Upper lobe of left lung (tissue), 4 donors: Measurements from ENCODE around the gene IL23R.

Experiments
- CTCF ChIP-seq, 6 experiments: fragments of 450-650 bp in 4 of 6; fragments of 200-600 bp in 2 of 6; sonication (generic) in 2 of 6; IDR thresholded peaks; one replicate each; pipeline ENCODE4 v1.5.1; 2016 to 2019; ENCODE audit warnings: antibody characterized with exemption in 6 of 6
- EP300 ChIP-seq, 4 donors: sonication (generic); formaldehyde crosslinking; IDR thresholded peaks; one replicate each; pipeline ENCODE4 v1.5.1; 2017; ENCODE audit warnings: antibody characterized with exemption in 4 of 4, control low read depth in 2 of 4
- POLR2A ChIP-seq, 4 donors: fragments of 450-650 bp; IDR thresholded peaks; one replicate each; pipeline ENCODE4 v1.5.1; 2016 to 2017; ENCODE audit warnings: antibody characterized with exemption in 4 of 4, mild to moderate bottlenecking in 2 of 4
- POLR2AphosphoS5 ChIP-seq, 2 donors: sonication (generic); formaldehyde crosslinking; IDR thresholded peaks; one replicate each; pipeline ENCODE4 v1.5.1; 2017; ENCODE audit warnings: antibody characterized with exemption in 2 of 2

GRCh38 chr1:67171978-67172377 is 5.7 kb downstream of the IL23R start:
- no peak for TF ChIP-seq POLR2A (IDR thresholded peaks at IDR 0.05)
- TF ChIP-seq CTCF (IDR thresholded peaks at IDR 0.05): no peak
- no peak for TF ChIP-seq POLR2AphosphoS5 (IDR thresholded peaks at IDR 0.05)
- no peak for TF ChIP-seq EP300 (IDR thresholded peaks at IDR 0.05)
